ENCODE measurements around the gene SUSD3.
A peak's percentile ranks its signal among the peaks of the same experiment; 100 is the strongest.
"Not testable (repeated sequence)": the region's sequence is repeated elsewhere in the genome, so short reads cannot be mapped to it uniquely, and the experiment has no call there.

The SUSD3 gene

GRCh38 chr9:93111001-93111370, 52.5 kb downstream of the SUSD3 start:
- DNase-seq (ENCODE audit: low read depth in 2 of 2) = no peak

GRCh38 chr9:93111371-93112115, 53.0 kb downstream of the SUSD3 start:
- DNase-seq (ENCODE audit: low read depth in 2 of 2) = no peak

- DNase-seq (ENCODE audit: low read depth in 2 of 2) = no peak
Measured at GRCh38 chr9:93112116-93112863, 53.8 kb downstream of the SUSD3 start.

- no peak for DNase-seq (ENCODE audit: low read depth in 2 of 2)
Measured at GRCh38 chr9:93112864-93113389, 54.4 kb downstream of the SUSD3 start.

- no peak for DNase-seq (ENCODE audit: low read depth in 2 of 2)
Measured at GRCh38 chr9:93114169-93114983, 55.9 kb downstream of the SUSD3 start.

- no peak for DNase-seq (ENCODE audit: low read depth in 2 of 2)
Measured at GRCh38 chr9:93114984-93115335, 56.5 kb downstream of the SUSD3 start.

- no peak for DNase-seq (ENCODE audit: low read depth in 2 of 2)
Measured at GRCh38 chr9:93115486-93116071, 57.1 kb downstream of the SUSD3 start.

GRCh38 chr9:93116072-93116961, 57.8 kb downstream of the SUSD3 start:
- DNase-seq (ENCODE audit: low read depth in 2 of 2) = no peak

GRCh38 chr9:93117521-93117920, 59.0 kb downstream of the SUSD3 start:
- DNase-seq (ENCODE audit: low read depth in 2 of 2) = not testable (repeated sequence)

- DNase-seq (ENCODE audit: low read depth in 2 of 2) = no peak
Measured at GRCh38 chr9:93117924-93118862, 59.7 kb downstream of the SUSD3 start.

- no peak for DNase-seq (ENCODE audit: low read depth in 2 of 2)
Measured at GRCh38 chr9:93118863-93119702, 60.6 kb downstream of the SUSD3 start.

- DNase-seq (ENCODE audit: low read depth in 2 of 2) = no peak
Measured at GRCh38 chr9:93119703-93119952, 61.1 kb downstream of the SUSD3 start.

GRCh38 chr9:93119953-93120845, 61.7 kb downstream of the SUSD3 start:
- peak in 1 of 2 donors; percentile 37 for DNase-seq (ENCODE audit: low read depth in 2 of 2)

- DNase-seq (ENCODE audit: low read depth in 2 of 2) = no peak
Measured at GRCh38 chr9:93120846-93121315, 62.4 kb downstream of the SUSD3 start.

- no peak for DNase-seq (ENCODE audit: low read depth in 2 of 2)
Measured at GRCh38 chr9:93121316-93122241, 63.1 kb downstream of the SUSD3 start.

GRCh38 chr9:93122721-93123221, 64.3 kb downstream of the SUSD3 start:
- DNase-seq (ENCODE audit: low read depth in 2 of 2) = no peak

Data from stimulated activated CD8-positive, alpha-beta memory T cell treated with anti-CD3 and anti-CD28 coated beads, Interleukin-7, amount 100 ng/mL, for 4 hours (primary cell).